K562 (cell line): ENCODE measurements around the gene STEAP3. TPM values are rescaled to one million over a fixed set of nuclear protein-coding genes. Genes with fewer than 3 reads are reported as not detected.

ENCODE experiments used
- ARID2 ChIP-seq: fragments of 450-650 bp; IDR thresholded peaks from 2 replicates; pipeline ENCODE4 v1.6.1; 2017; ENCODE audit warnings: antibody characterized with exemption, mild to moderate bottlenecking
- ATF7 ChIP-seq: fragments of 450-650 bp; IDR thresholded peaks from 2 replicates; pipeline ENCODE4 v1.7.1; 2014; ENCODE audit warnings: mild to moderate bottlenecking, moderate library complexity
- CEBPB ChIP-seq: fragments of 450-650 bp; IDR thresholded peaks from 2 replicates; pipeline ENCODE4 v1.6.1; 2016; ENCODE audit warnings: missing genetic modification characterization, missing compliant biosample characterization
- ETV6 ChIP-seq, 3 experiments: fragments of 150-350 bp in 1 of 3; sonication (generic) in 1 of 3; formaldehyde crosslinking in 1 of 3; IDR thresholded peaks; 2 replicates each; pipeline versions ENCODE4 v1.6.1 to v1.8.0; 2014 to 2022; ENCODE audit warnings: borderline replicate concordance in 2 of 3, low read depth in 2 of 3, antibody characterized with exemption in 1 of 3, low read length in 1 of 3, mild to moderate bottlenecking in 1 of 3, missing genetic modification reagents in 1 of 3
- GABPB2 ChIP-seq: fragments of 250-450 bp; sonication (Bioruptor Pico); conservative IDR thresholded peaks from 2 replicates; pipeline ENCODE4 v1.5.1; 2021; ENCODE audit warnings: mild to moderate bottlenecking
- HOXB6 ChIP-seq: fragments of 250-450 bp; sonication (Bioruptor Pico); IDR thresholded peaks from 2 replicates; pipeline ENCODE4 v1.5.1; 2022; ENCODE audit warnings: mild to moderate bottlenecking, borderline replicate concordance
- KAT7 ChIP-seq: sonication (generic); formaldehyde crosslinking; IDR thresholded peaks from 2 replicates; pipeline ENCODE4 v1.8.0; 2022; ENCODE audit warnings: missing genetic modification reagents, mild to moderate bottlenecking, borderline replicate concordance
- REST ChIP-seq, 2 experiments: fragments of 450-650 bp; formaldehyde crosslinking in 1 of 2; IDR thresholded peaks; 2 replicates each; pipeline versions ENCODE4 v1.4.0 to v1.6.1; 2014 to 2020; ENCODE audit warnings: mild to moderate bottlenecking in 2 of 2, borderline replicate concordance in 1 of 2, low read depth in 1 of 2
- SRSF3 ChIP-seq: fragments of 200-400 bp; formaldehyde crosslinking; IDR thresholded peaks from 2 replicates; pipeline ENCODE4 v1.6.1; 2016; ENCODE audit warnings: mild to moderate bottlenecking, low read length, moderate library complexity; ENCODE audit not compliant: insufficient read depth
- ZBTB9 ChIP-seq: fragments of 450-650 bp; formaldehyde crosslinking; IDR thresholded peaks from 2 replicates; pipeline ENCODE4 v1.4.0; 2020; ENCODE audit warnings: mild to moderate bottlenecking, moderate library complexity
- polyA plus RNA-seq, 8 experiments: library from polyadenylated mRNA; depleted of rRNA in 4 of 8; stranded (reverse) in 5 of 8; unstranded in 3 of 8; fragments of >200 nt; fragmentation: Nextera tagmentation in 2 of 8; fragmentation: Illumina TruSeq in 1 of 8; extraction: Ambion mirVana in 2 of 8; extraction: Trizol in 1 of 8; gene quantifications; 2 replicates each; pipeline versions ENCODE4 v1.2.1 to v1.2.3, GENCODE V29; 2011 to 2014; ENCODE audit warnings: inconsistent platforms in 1 of 8, missing spikeins in 1 of 8
- total RNA-seq, 7 experiments: library from RNA; depleted of rRNA in 6 of 7; stranded (reverse); fragments of >200 nt in 6 of 7; fragmentation: Illumina TruSeq in 2 of 7; extraction: Trizol in 2 of 7; gene quantifications; 2 replicates each; pipeline versions ENCODE4 v1.2.1 to v1.2.3, GENCODE V29; 2011 to 2021; ENCODE audit warnings: low replicate concordance in 1 of 7
- TF ChIP-seq, protein P1 (sequence below), 2 experiments: IDR thresholded peaks; 2 replicates each; pipeline ENCODE4 v1.6.1; 2012; ENCODE audit warnings: improper control_type of control experiment in 2 of 2, low read depth in 2 of 2, low read length in 2 of 2, borderline replicate concordance in 1 of 2

The STEAP3 gene
- total and polyA plus RNA-seq, 9 of the 15 experiments (the other 6 are each of a cell fraction or from before 2014, with no cell fraction given) = 1.8 to 31.6 (median 9.0) TPM

- TF ChIP-seq REST (IDR thresholded peaks at IDR 0.05; ENCODE audit: borderline replicate concordance) = no peak
- 0 out of 2 replicates have a peak, but pooled peaks have one; percentile 28 for TF ChIP-seq REST (CRISPR knock-in tag; IDR thresholded peaks at IDR 0.05; ENCODE audit: low read depth)
- no peak for TF ChIP-seq ETV6 (IDR thresholded peaks at IDR 0.05; ENCODE audit: borderline replicate concordance in 1 of 2, low read depth in 2 of 2, low read length in 1 of 2)
- TF ChIP-seq ETV6 (CRISPR knock-in tag; IDR thresholded peaks at IDR 0.05; ENCODE audit: borderline replicate concordance) = no peak
- TF ChIP-seq HOXB6 = no peak
- no peak for TF ChIP-seq ARID2
- no peak for TF ChIP-seq GABPB2 (CRISPR knock-in tag)
- TF ChIP-seq CEBPB (tag) = no peak
- TF ChIP-seq ATF7 = no peak
- TF ChIP-seq ZBTB9 (CRISPR knock-in tag) = 0 out of 2 replicates have a peak, but pooled peaks have one; percentile 21
- no peak for TF ChIP-seq KAT7 (CRISPR knock-in tag)
- TF ChIP-seq, protein P1, sequence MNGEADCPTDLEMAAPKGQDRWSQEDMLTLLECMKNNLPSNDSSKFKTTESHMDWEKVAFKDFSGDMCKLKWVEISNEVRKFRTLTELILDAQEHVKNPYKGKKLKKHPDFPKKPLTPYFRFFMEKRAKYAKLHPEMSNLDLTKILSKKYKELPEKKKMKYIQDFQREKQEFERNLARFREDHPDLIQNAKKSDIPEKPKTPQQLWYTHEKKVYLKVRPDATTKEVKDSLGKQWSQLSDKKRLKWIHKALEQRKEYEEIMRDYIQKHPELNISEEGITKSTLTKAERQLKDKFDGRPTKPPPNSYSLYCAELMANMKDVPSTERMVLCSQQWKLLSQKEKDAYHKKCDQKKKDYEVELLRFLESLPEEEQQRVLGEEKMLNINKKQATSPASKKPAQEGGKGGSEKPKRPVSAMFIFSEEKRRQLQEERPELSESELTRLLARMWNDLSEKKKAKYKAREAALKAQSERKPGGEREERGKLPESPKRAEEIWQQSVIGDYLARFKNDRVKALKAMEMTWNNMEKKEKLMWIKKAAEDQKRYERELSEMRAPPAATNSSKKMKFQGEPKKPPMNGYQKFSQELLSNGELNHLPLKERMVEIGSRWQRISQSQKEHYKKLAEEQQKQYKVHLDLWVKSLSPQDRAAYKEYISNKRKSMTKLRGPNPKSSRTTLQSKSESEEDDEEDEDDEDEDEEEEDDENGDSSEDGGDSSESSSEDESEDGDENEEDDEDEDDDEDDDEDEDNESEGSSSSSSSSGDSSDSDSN (IDR thresholded peaks at IDR 0.05; ENCODE audit: borderline replicate concordance in 1 of 2, low read depth in 2 of 2, low read length in 2 of 2) = no peak
- TF ChIP-seq SRSF3 = no peak
Observed at GRCh38 chr2:119222863-119223520, 642 bp upstream of the STEAP3 start (continued).
